Esophagus squamous epithelium (tissue), 5 donors: ENCODE data around the gene PORCN. TPM values are rescaled to one million over a fixed set of nuclear protein-coding genes. Genes with fewer than 3 reads are reported as not detected.
"Not testable (repeated sequence)": the region's sequence is repeated elsewhere in the genome, so short reads cannot be mapped to it uniquely, and the experiment has no call there.

ENCODE experiments used
- DNase-seq: peaks from one replicate; lab custom pipeline; 2025; lab: John Stamatoyannopoulos, UW
- H3K27ac ChIP-seq, 4 donors: fragments of 200-600 bp; sonication (generic); one replicate each; pipeline ENCODE4 v1.5.1; 2016 to 2019; ENCODE audit warnings: mild to moderate bottlenecking in 1 of 4
- H3K27me3 ChIP-seq, 4 donors: fragments of 200-600 bp; sonication (generic); 1 replicate in 3 of 4; 2 replicates in 1 of 4; pipeline versions ENCODE4 v1.5.1 to v1.6.0; 2017 to 2021; ENCODE audit warnings: antibody characterized with exemption in 1 of 4
- H3K36me3 ChIP-seq, 3 donors: fragments of 200-600 bp; sonication (generic); one replicate each; pipeline ENCODE4 v1.5.1; 2016 to 2019
- H3K4me1 ChIP-seq, 3 donors: fragments of 200-600 bp; sonication (generic); one replicate each; pipeline ENCODE4 v1.5.1; 2017 to 2019
- H3K4me3 ChIP-seq, 4 donors: fragments of 200-600 bp; sonication (generic); 1 replicate in 3 of 4; 2 replicates in 1 of 4; pipeline ENCODE4 v1.5.1; 2016 to 2019; ENCODE audit warnings: mild to moderate bottlenecking in 2 of 4, moderate library complexity in 1 of 4
- H3K9me3 ChIP-seq, 3 donors: fragments of 200-600 bp; sonication (generic); one replicate each; pipeline ENCODE4 v1.5.1; 2016 to 2019
- CTCF ChIP-seq, 6 experiments: fragments of 450-650 bp in 4 of 6; fragments of 200-600 bp in 2 of 6; sonication (generic) in 2 of 6; IDR thresholded peaks; one replicate each; pipeline ENCODE4 v1.5.1; 2016 to 2019; ENCODE audit warnings: antibody characterized with exemption in 6 of 6, mild to moderate bottlenecking in 4 of 6, moderate library complexity in 4 of 6
- POLR2A ChIP-seq, 4 donors: fragments of 450-650 bp; IDR thresholded peaks; one replicate each; pipeline ENCODE4 v1.6.1; 2017; ENCODE audit warnings: antibody characterized with exemption in 4 of 4, mild to moderate bottlenecking in 4 of 4, moderate library complexity in 3 of 4
- WGBS, 2 donors: methylation state at CpG; one replicate each; pipeline ENCODE4 v1.1.5; 2018; 5-methylcytosine and 5-hydroxymethylcytosine counted together
- intact Hi-C: fragments of 100-400 bp; cut with DNase I; formaldehyde crosslinking; loops from one replicate; pipeline ENCODE4 v1.15.0; 2022
- total RNA-seq, 4 donors: library from RNA; depleted of rRNA; stranded (reverse); fragments of >200 nt; gene quantifications; one replicate each; pipeline ENCODE4 v1.1.0, GENCODE V29; 2016
- donor health status: DM: yes; HTN: yes; CAD: no.

Gene PORCN
- total RNA-seq, 4 donors from 2014 or later = 11.2 to 25.8 (median 17.6) TPM

- Histone ChIP-seq H3K27me3 (no peaks in the 10 kb centered on the region), H3K9me3 (no peaks in the 10 kb centered on the region), H3K36me3 (peaks cover 0 to 24% (median 0%) of the 10 kb centered on the region in 3 donors), H3K4me3 (peak overlapping the region; percentile 61 to 68 (median 64)), H3K27ac (peak overlapping the region; percentile 84 to 88 (median 86)), H3K4me1 (peaks cover 0 to 18% (median 4%) of the 10 kb centered on the region in 3 donors)
- no peak for TF ChIP-seq POLR2A (IDR thresholded peaks at IDR 0.05)
- TF ChIP-seq CTCF (IDR thresholded peaks at IDR 0.05) = no peak
- WGBS, 2 donors = 17 to 40% methylated on average over 2 of the region's 2 CpGs
- intact Hi-C loops = no loop called here
- DNase-seq = no peak
These were observed 12.2 kb downstream of the PORCN start for GRCh38 chrX:48520976-48521352.

- intact Hi-C loops = no loop called here
- Histone ChIP-seq H3K36me3 (peaks cover 0 to 22% (median 0%) of the 10 kb centered on the region in 3 donors), H3K27me3 (no peaks in the 10 kb centered on the region), H3K9me3 (no peaks in the 10 kb centered on the region), H3K4me1 (peaks cover 0 to 18% (median 4%) of the 10 kb centered on the region in 3 donors), H3K27ac (peak within 1 kb of the TSS; percentile 84 to 88 (median 86)), H3K4me3 (peak within 1 kb of the TSS; percentile 61 to 68 (median 64))
- WGBS, 2 donors = 42% methylated on average over 25 of the region's 66 CpGs; no CpG with 5 or more reads in 1 of the 2 donors
- DNase-seq = peak; percentile 69
- TF ChIP-seq POLR2A (IDR thresholded peaks at IDR 0.05) (peak in 2 of 4 donors; percentile 69 to 73), CTCF (IDR thresholded peaks at IDR 0.05) (no peak)
These were observed 12.8 kb downstream of the PORCN start, which contains the start of gene EBP for GRCh38 chrX:48521353-48522243. Gene EBP (plus strand): TSS chrX:48521808. CDS start chrX:48523772, 1,964 bp downstream.

DNA sequence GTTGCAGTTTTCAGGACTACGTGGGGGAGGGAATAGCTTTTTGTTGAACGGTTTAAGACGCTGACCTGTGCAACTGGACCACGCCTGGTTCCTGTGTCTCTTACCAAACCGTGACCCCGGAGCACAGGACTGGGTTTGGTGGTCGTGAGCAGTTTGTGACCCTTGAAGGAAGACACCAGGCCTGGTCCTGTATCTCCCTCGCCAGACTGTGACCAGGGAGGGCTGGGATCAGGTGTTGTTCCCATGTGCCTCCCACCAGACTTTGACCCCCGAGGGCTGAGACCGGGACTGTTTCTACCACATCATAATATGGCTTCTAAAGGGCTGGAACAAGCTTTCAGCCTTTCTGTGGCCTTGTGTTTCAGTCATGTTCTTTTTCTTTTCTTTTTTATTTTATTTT is 13.5 kb downstream of the PORCN start:
- Histone ChIP-seq H3K36me3 (peaks cover 0 to 22% (median 4%) of the 10 kb centered on the region in 3 donors), H3K27ac (peak overlapping the region; percentile 84 to 88 (median 86)), H3K27me3 (no peaks in the 10 kb centered on the region), H3K4me3 (peak overlapping the region; percentile 61 to 68 (median 64)), H3K9me3 (no peaks in the 10 kb centered on the region), H3K4me1 (peaks cover 0 to 18% (median 4%) of the 10 kb centered on the region in 3 donors)
- DNase-seq = no peak
- 19 to 36% methylated on average over 3 to 8 of the region's 10 CpGs for WGBS, 2 donors
- intact Hi-C loops = no loop called here
- no peak for TF ChIP-seq POLR2A (IDR thresholded peaks at IDR 0.05)
- no peak for TF ChIP-seq CTCF (IDR thresholded peaks at IDR 0.05)

DNA sequence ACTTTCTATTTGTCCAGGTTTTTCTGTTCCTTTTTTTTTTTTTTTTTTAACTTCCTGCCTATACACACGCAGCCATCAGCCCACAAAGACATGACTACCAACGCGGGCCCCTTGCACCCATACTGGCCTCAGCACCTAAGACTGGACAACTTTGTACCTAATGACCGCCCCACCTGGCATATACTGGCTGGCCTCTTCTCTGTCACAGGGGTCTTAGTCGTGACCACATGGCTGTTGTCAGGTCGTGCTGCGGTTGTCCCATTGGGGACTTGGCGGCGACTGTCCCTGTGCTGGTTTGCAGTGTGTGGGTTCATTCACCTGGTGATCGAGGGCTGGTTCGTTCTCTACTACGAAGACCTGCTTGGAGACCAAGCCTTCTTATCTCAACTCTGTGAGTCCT is 14.9 kb downstream of the PORCN start:
- H3K36me3 ChIP-seq = peaks cover 0 to 36% (median 9%) of the 10 kb centered on the region in 3 donors
- no peaks in the 10 kb centered on the region for H3K27me3 ChIP-seq
- peaks cover 0 to 18% (median 4%) of the 10 kb centered on the region in 3 donors for H3K4me1 ChIP-seq
- 89 to 91% methylated on average over 4 to 11 of the region's 12 CpGs for WGBS, 2 donors
- no peak for DNase-seq
- no peaks in the 10 kb centered on the region for H3K9me3 ChIP-seq
- H3K27ac ChIP-seq = no peak overlapping the region
- intact Hi-C loops = no loop called here
- H3K4me3 ChIP-seq = no peak overlapping the region
- TF ChIP-seq CTCF (IDR thresholded peaks at IDR 0.05) (no peak), POLR2A (IDR thresholded peaks at IDR 0.05) (no peak)

DNA sequence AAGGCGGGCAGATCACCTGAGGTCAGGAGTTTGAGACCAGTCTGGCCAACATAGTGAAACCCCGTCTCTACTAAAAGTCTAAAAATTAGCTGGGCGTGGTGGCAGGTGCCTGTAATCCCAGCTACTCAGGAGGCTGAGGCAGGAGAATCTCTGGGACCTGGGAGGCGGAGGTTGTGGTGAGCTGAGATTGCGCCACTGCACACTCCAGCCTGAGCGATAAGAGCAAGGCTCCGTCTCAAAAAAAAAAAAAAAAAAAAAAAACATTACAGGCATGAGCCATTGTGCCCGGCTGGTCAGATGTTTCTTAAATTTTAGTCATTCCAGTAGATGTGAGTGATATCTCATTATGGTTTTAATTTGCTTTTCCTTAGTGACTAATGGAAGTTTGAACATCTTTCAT is 17.1 kb downstream of the PORCN start:
- H3K9me3 ChIP-seq, intact Hi-C loops, H3K4me3 ChIP-seq, H3K27ac ChIP-seq, DNase-seq, H3K27me3 ChIP-seq: not testable (repeated sequence)
- peaks cover 0 to 19% (median 4%) of the 10 kb centered on the region in 3 donors for H3K4me1 ChIP-seq
- WGBS, 2 donors = 67 to 86% methylated on average over 1 to 3 of the region's 8 CpGs
- peaks cover 0 to 39% (median 9%) of the 10 kb centered on the region in 3 donors for H3K36me3 ChIP-seq
